Activated naive CD8-positive, alpha-beta T cell treated with anti-CD3 and anti-CD28 coated beads, Interleukin-2, amount 50 U/mL, for 16 hours (primary cell): Measurements from ENCODE around the gene CALCOCO1.
"Not testable (repeated sequence)": the region's sequence is repeated elsewhere in the genome, so short reads cannot be mapped to it uniquely, and the experiment has no call there.

ENCODE experiments used
- DNase-seq: peaks from one replicate; pipeline ENCODE4 v3.0.0-alpha.2; 2020; ENCODE audit warnings: low read depth, low spot score

Gene CALCOCO1

GRCh38 chr12:53733051-53733806 lies 6.0 kb upstream of the CALCOCO1 start:
- no peak for DNase-seq

- DNase-seq = no peak
These were observed 2.4 kb upstream of the CALCOCO1 start for GRCh38 chr12:53729644-53730043.

- DNase-seq = no peak
These were observed 954 bp upstream of the CALCOCO1 start for GRCh38 chr12:53728206-53728605.

GRCh38 chr12:53726946-53727309 lies 324 bp downstream of the CALCOCO1 start:
- no peak for DNase-seq

- no peak for DNase-seq
These were observed 911 bp downstream of the CALCOCO1 start for GRCh38 chr12:53726341-53726740.

GRCh38 chr12:53725824-53726223 lies 1.4 kb downstream of the CALCOCO1 start:
- DNase-seq = no peak

GRCh38 chr12:53722450-53723041 lies 4.7 kb downstream of the CALCOCO1 start:
- DNase-seq = no peak

- no peak for DNase-seq
These were observed 6.3 kb downstream of the CALCOCO1 start for GRCh38 chr12:53720946-53721345.

- no peak for DNase-seq
These were observed 7.6 kb downstream of the CALCOCO1 start for GRCh38 chr12:53719649-53720048.

- DNase-seq = not testable (repeated sequence)
These were observed 8.7 kb downstream of the CALCOCO1 start for GRCh38 chr12:53718567-53718966.

- no peak for DNase-seq
These were observed 9.9 kb downstream of the CALCOCO1 start for GRCh38 chr12:53717319-53717718.

- no peak for DNase-seq
These were observed 13.2 kb downstream of the CALCOCO1 start for GRCh38 chr12:53714004-53714403.

- no peak for DNase-seq
These were observed 13.7 kb downstream of the CALCOCO1 start for GRCh38 chr12:53713516-53713915.

- DNase-seq = no peak
These were observed 15.1 kb downstream of the CALCOCO1 start for GRCh38 chr12:53712059-53712643.

GRCh38 chr12:53710091-53710490 lies 17.2 kb downstream of the CALCOCO1 start:
- DNase-seq = no peak

GRCh38 chr12:53709671-53710070 lies 17.6 kb downstream of the CALCOCO1 start:
- no peak for DNase-seq

GRCh38 chr12:53706080-53706479 lies 21.2 kb downstream of the CALCOCO1 start:
- DNase-seq = no peak

- DNase-seq = no peak
These were observed 23.5 kb downstream of the CALCOCO1 start for GRCh38 chr12:53703756-53704155.

- peak; percentile 45 for DNase-seq
These were observed 25.6 kb downstream of the CALCOCO1 start for GRCh38 chr12:53701518-53702264.

GRCh38 chr12:53700567-53700966 lies 26.7 kb downstream of the CALCOCO1 start:
- no peak for DNase-seq

- DNase-seq = no peak
These were observed 27.6 kb downstream of the CALCOCO1 start for GRCh38 chr12:53699678-53700025.

- DNase-seq = no peak
These were observed 28.1 kb downstream of the CALCOCO1 start for GRCh38 chr12:53698948-53699677.
